ENCODE measurements around the gene HOXD9. TPM values are rescaled to one million over a fixed set of nuclear protein-coding genes. Genes with fewer than 3 reads are reported as not detected.

HOXD9 gene
- not detected in 2 replicates for total RNA-seq

DNA sequence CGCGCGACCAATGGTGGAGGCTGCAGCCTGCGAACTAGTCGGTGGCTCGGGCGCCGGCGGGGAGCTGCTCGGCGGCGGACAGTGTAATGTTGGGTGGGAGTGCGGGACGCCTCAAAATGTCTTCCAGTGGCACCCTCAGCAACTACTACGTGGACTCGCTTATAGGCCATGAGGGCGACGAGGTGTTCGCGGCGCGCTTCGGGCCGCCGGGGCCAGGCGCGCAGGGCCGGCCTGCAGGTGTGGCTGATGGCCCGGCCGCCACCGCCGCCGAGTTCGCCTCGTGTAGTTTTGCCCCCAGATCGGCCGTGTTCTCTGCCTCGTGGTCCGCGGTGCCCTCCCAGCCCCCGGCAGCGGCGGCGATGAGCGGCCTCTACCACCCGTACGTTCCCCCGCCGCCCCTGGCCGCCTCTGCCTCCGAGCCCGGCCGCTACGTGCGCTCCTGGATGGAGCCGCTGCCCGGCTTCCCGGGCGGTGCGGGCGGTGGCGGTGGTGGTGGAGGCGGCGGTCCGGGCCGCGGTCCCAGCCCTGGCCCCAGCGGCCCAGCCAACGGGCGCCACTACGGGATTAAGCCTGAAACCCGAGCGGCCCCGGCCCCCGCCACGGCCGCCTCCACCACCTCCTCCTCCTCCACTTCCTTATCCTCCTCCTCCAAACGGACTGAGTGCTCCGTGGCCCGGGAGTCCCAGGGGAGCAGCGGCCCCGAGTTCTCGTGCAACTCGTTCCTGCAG is at the start of gene HOXD9:
Gene HOXD9 (plus strand): TSS at position 37 of the 728 bp plus-strand sequence. CDS start 50 bp downstream, at position 87.
- no peak for DNase-seq
- H3K4me1 Mint-ChIP-seq, result peaks cover 6% of the 10 kb centered on the region
- intact Hi-C loops (cut with micrococcal nuclease), result loop anchor here (2.0 kb wide), 1 partner anchor 44 kb away; no protein-coding TSS in a partner anchor
- peaks cover 4% of the 10 kb centered on the region for H3K9me3 Mint-ChIP-seq
- peak within 1 kb of the TSS; percentile 82 for H3K27ac Mint-ChIP-seq
- H3K4me3 Mint-ChIP-seq, result no peak within 1 kb of the TSS
- peaks cover 79% of the 10 kb centered on the region for H3K27me3 Mint-ChIP-seq
- peaks cover 6% of the 10 kb centered on the region for H3K36me3 Mint-ChIP-seq (ENCODE audit: low read depth)

DNA sequence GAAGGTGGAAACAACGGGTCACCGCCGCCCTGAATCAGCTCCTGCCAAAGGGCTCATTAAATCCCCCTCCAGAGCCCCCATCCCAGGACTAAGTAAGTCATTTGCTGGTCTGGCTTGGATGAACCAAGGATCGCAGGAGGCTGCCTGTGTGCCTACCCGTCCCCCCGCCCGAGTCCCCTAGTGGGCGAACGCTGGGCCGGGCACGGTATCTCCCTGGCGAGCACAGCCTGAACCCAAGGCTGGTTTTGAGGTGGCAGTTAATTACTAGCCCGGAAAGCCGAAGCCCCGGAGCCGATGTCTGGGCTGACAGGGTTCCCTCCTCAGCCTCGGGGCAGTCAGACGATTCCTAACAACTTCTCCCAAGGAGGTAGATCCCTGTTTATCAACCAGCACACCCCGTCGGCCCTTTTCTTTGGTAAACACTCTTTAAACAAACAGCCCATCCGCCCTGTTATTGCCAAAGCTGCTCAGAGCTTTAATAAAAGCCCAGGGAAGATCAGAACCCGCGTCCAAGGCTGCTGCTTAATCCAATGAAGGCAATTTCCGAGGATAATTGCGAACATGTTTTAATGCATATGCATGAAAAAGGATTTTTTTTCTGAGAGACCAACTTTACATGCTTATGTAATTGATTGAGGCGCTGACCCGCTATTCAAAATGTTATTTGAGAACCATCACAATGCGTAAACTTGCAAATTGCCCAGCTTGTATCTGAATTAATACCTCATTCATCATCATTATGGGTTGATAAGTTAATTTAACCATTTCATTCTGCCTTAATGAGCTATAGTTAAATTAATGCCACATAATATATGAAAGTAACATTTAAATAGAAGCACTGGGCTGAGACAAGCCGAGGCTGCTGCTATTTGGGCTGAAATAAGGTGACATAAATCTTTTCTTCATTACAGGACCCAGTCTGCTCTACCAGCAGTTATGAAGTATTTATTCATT is 49.3 kb upstream of the HOXD9 start:
- Mint-ChIP-seq H3K36me3 (ENCODE audit: low read depth) (no peaks in the 10 kb centered on the region), H3K27ac (no peak overlapping the region), H3K27me3 (peaks cover 82% of the 10 kb centered on the region), H3K4me1 (peaks cover 4% of the 10 kb centered on the region), H3K9me3 (peaks cover 8% of the 10 kb centered on the region), H3K4me3 (no peak overlapping the region)
- DNase-seq, result no peak
- intact Hi-C loops (cut with micrococcal nuclease), result no loop called here

DNA sequence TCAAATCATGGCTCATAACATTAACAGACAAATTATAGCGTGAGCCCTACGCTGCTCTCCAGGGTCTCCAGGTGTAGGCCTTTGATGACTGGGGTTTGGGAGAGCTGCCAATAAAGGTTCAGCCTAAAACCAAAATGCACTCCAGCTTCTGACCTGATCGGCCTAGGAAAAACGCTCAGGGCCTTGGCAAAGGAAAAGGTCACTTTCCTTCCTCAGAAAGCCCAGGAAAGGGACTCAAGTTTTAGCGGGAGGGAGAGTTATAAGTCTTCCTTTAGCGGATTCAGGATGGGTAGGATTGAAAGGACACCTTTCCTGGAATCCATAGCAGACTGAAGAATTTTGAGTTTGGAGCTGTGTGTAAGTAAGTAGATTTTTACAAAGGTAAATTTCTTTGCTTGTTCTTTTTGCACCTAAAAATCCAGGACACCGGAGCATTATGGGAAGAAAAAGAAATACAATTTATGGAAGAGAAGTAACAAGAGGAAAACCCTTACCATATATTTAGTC is 47.5 kb upstream of the HOXD9 start:
- Mint-ChIP-seq H3K9me3 (peaks cover 16% of the 10 kb centered on the region), H3K4me1 (peaks cover 7% of the 10 kb centered on the region), H3K27me3 (peaks cover 79% of the 10 kb centered on the region), H3K4me3 (no peak overlapping the region), H3K27ac (no peak overlapping the region), H3K36me3 (ENCODE audit: low read depth) (peaks cover 5% of the 10 kb centered on the region)
- no peak for DNase-seq
- intact Hi-C loops (cut with micrococcal nuclease), result no loop called here

DNA sequence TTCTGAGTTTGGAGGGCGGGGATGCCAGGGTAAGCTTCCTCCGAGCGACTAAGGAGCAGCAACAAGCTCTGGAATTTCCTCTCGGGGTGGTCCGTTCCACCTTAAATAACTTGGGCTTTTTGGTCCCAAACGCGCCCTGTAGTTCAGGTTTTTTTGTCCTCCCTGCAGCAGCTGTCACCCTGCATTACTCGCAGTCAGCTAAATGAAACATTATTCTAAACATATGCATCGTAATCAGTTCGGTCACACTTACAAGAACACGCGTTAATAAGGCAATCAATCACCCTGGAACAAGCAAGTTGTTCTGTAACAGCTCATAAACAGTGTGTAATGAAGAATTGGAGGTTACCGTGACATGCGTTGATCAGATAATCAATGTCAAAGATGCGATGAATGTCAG is 47.0 kb upstream of the HOXD9 start:
- Mint-ChIP-seq H3K9me3 (peaks cover 16% of the 10 kb centered on the region), H3K36me3 (ENCODE audit: low read depth) (peaks cover 5% of the 10 kb centered on the region), H3K4me3 (no peak overlapping the region), H3K4me1 (peaks cover 7% of the 10 kb centered on the region), H3K27ac (no peak overlapping the region), H3K27me3 (peaks cover 74% of the 10 kb centered on the region)
- DNase-seq, result no peak
- intact Hi-C loops (cut with micrococcal nuclease), result no loop called here

DNA sequence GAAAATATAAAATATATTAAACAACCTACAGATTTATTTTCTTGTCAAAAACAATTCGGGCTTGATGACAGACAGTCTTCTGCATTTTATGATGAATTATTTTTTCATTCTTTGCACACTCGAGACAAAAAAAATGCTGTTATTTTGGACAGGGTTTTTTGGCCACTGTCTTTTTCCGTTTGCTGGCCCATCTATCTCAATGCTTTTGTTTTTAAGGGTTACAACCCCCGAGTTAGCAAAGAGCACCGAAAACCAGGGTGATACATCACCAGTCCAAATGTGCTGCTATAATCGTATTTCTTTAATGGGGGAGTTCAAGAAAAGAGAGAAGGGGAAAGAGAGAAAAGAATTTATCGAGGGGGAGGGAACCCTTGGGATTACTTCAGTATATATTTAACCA is 46.5 kb upstream of the HOXD9 start:
- Mint-ChIP-seq H3K27me3 (peaks cover 71% of the 10 kb centered on the region), H3K36me3 (ENCODE audit: low read depth) (peaks cover 6% of the 10 kb centered on the region), H3K9me3 (peaks cover 17% of the 10 kb centered on the region), H3K4me3 (no peak overlapping the region), H3K27ac (no peak overlapping the region), H3K4me1 (peaks cover 8% of the 10 kb centered on the region)
- DNase-seq, result no peak
- intact Hi-C loops (cut with micrococcal nuclease), result loop anchor here (2.0 kb wide), 1 partner anchor 85 kb away; no protein-coding TSS in a partner anchor

GRCh38 chr2:176076796-176077195 is 45.7 kb upstream of the HOXD9 start:
- peaks cover 72% of the 10 kb centered on the region for H3K27me3 Mint-ChIP-seq
- intact Hi-C loops (cut with micrococcal nuclease), result loop anchor here (2.0 kb wide), 1 partner anchor 84 kb away; no protein-coding TSS in a partner anchor

GRCh38 chr2:176078541-176079284 is 43.8 kb upstream of the HOXD9 start:
- intact Hi-C loops (cut with micrococcal nuclease), result loop anchor here (2.0 kb wide), 1 partner anchor 44 kb away; the partner anchor contains the start of gene HOXD9

More at GRCh38 chr2:176076796-176077195, 45.7 kb upstream of the HOXD9 start:
- no peak overlapping the region for H3K27ac Mint-ChIP-seq
- no peak for DNase-seq
- H3K9me3 Mint-ChIP-seq, result peaks cover 21% of the 10 kb centered on the region
- peaks cover 9% of the 10 kb centered on the region for H3K36me3 Mint-ChIP-seq (ENCODE audit: low read depth)
- no peak overlapping the region for H3K4me3 Mint-ChIP-seq
- peaks cover 10% of the 10 kb centered on the region for H3K4me1 Mint-ChIP-seq

DNA sequence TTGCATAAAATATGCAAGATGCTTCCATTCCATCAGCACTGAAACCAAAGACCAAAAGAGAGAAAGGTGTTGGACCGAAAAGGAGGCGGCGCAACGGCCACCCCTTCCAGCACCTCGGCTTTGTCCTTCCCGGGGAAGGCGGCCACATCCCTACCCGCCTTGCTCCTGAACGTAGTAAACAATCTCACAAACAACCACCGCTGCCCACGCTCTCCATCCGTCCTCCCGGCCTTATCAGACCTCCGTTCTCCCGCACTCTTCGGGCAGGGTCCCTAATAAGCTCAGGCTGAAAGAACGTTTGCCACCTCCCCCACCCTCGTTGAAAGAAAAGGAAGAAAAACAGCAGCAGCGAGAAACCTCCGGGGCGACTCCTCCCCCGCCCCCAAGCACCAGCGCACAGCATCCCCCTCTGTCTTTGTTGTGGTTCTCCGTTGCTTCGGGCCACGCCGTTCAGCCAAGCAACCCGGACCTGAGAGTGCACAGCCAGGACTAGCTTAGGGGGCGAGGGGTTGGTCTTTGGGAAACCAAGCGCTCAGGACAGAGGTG is 43.2 kb upstream of the HOXD9 start:
- peaks cover 18% of the 10 kb centered on the region for H3K9me3 Mint-ChIP-seq
- H3K4me3 Mint-ChIP-seq, result peak overlapping the region; percentile 53
- H3K27ac Mint-ChIP-seq, result peak overlapping the region; percentile 88
- H3K27me3 Mint-ChIP-seq, result peaks cover 69% of the 10 kb centered on the region
- H3K4me1 Mint-ChIP-seq, result peaks cover 12% of the 10 kb centered on the region
- intact Hi-C loops (cut with micrococcal nuclease), result loop anchor here (2.0 kb wide), 1 partner anchor 43 kb away; the partner anchor contains the start of gene HOXD9
- peaks cover 9% of the 10 kb centered on the region for H3K36me3 Mint-ChIP-seq (ENCODE audit: low read depth)
- no peak for DNase-seq

More at GRCh38 chr2:176078541-176079284, 43.8 kb upstream of the HOXD9 start:
- peaks cover 12% of the 10 kb centered on the region for H3K4me1 Mint-ChIP-seq
- H3K4me3 Mint-ChIP-seq, result no peak overlapping the region
- H3K27ac Mint-ChIP-seq, result peak overlapping the region; percentile 88
- H3K36me3 Mint-ChIP-seq (ENCODE audit: low read depth), result peaks cover 9% of the 10 kb centered on the region
- peaks cover 68% of the 10 kb centered on the region for H3K27me3 Mint-ChIP-seq
- no peak for DNase-seq
- peaks cover 18% of the 10 kb centered on the region for H3K9me3 Mint-ChIP-seq

- Mint-ChIP-seq H3K27ac (peak overlapping the region; percentile 88), H3K4me3 (peak overlapping the region; percentile 53), H3K9me3 (peaks cover 18% of the 10 kb centered on the region), H3K4me1 (peaks cover 12% of the 10 kb centered on the region), H3K27me3 (peaks cover 69% of the 10 kb centered on the region), H3K36me3 (ENCODE audit: low read depth) (peaks cover 9% of the 10 kb centered on the region)
- DNase-seq, result peak; percentile 70
- intact Hi-C loops (cut with micrococcal nuclease), result loop anchor here (1.0 to 5.0 kb wide), 3 partner anchors 43 to 1748 kb away; partner anchors contain the start of genes HOXD8, HOXD9 and SP9
Observed at GRCh38 chr2:176079831-176080539, 42.5 kb upstream of the HOXD9 start.

DNA sequence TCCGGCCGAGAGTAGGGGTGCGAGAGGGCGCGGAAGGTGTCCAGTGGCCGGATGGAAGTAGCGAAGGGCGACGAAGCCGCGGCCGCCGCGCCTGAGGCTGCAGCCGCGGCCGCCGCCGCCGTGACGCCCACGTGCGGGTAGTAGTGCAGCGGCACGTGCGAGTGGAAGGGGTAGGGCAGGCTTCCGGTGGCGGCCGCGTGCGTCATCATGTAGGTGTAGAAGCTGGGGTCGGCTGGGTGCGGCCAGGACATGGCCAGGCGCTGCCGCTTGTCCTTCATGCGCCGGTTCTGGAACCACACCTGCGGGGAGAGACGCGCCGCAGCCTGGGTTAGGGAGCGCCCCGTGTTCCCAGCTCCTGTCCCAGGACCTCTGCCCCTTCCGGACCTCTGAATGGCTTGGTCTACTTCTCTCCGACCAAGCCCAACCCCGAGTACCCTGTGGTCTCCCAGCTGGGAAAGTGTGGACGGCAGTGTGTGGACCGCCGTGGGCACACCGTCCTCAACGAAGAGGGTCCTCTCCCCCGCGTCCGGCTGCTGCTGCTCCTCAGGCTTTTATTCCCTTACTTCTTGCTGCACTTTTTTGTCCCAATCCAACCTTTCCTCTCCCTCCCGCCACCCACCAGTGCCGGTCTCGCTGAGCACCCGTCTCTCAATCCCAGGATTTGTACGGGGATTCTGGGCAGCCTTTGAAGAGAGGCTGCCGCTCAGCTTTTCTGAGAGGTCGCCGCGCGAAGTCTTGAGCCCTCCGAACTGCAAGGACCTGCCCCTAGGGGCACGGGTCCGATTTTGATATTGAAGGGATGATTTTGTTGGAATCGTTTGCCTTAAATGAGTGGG is 41.8 kb upstream of the HOXD9 start:
- peaks cover 12% of the 10 kb centered on the region for H3K4me1 Mint-ChIP-seq
- peak overlapping the region; percentile 77 for H3K27ac Mint-ChIP-seq
- H3K4me3 Mint-ChIP-seq, result no peak overlapping the region
- H3K27me3 Mint-ChIP-seq, result peaks cover 70% of the 10 kb centered on the region
- intact Hi-C loops (cut with micrococcal nuclease), result loop anchor here (1.0 to 5.0 kb wide), 2 partner anchors 49 to 1748 kb away; partner anchors contain the start of genes HOXD8 and SP9
- H3K9me3 Mint-ChIP-seq, result peaks cover 22% of the 10 kb centered on the region
- DNase-seq, result peak; percentile 61
- peaks cover 9% of the 10 kb centered on the region for H3K36me3 Mint-ChIP-seq (ENCODE audit: low read depth)

GRCh38 chr2:176081376-176081836 is 41.1 kb upstream of the HOXD9 start:
- H3K27me3 Mint-ChIP-seq, result peaks cover 69% of the 10 kb centered on the region
- no peak overlapping the region for H3K4me3 Mint-ChIP-seq
- H3K4me1 Mint-ChIP-seq, result peaks cover 12% of the 10 kb centered on the region
- peak overlapping the region; percentile 77 for H3K27ac Mint-ChIP-seq
- intact Hi-C loops (cut with micrococcal nuclease), result loop anchor here (5.0 kb wide), 1 partner anchor 1749 kb away; the partner anchor contains the start of gene SP9
- H3K9me3 Mint-ChIP-seq, result peaks cover 22% of the 10 kb centered on the region
- peaks cover 9% of the 10 kb centered on the region for H3K36me3 Mint-ChIP-seq (ENCODE audit: low read depth)
- DNase-seq, result peak; percentile 57
